Neural crest cell (in vitro differentiated cells): ENCODE data around the gene MEF2C. TPM values are rescaled to one million over a fixed set of nuclear protein-coding genes. Genes with fewer than 3 reads are reported as not detected.

Experiments used
- DNase-seq: peaks from one replicate; pipeline ENCODE4 v3.0.0; 2021; ENCODE audit warnings: low read depth, mixed read lengths, low spot score
- H3K27ac Mint-ChIP-seq: one replicate; pipeline ENCODE4 v1.8.0; 2021; ENCODE audit warnings: mild to moderate bottlenecking, mixed read lengths; ENCODE audit not compliant: unreplicated experiment
- H3K27me3 Mint-ChIP-seq: 2 replicates; pipeline ENCODE4 v1.8.0; 2021; ENCODE audit warnings: low read depth, mild to moderate bottlenecking, mixed read lengths
- H3K36me3 Mint-ChIP-seq: 2 replicates; pipeline ENCODE4 v1.8.0; 2021; ENCODE audit warnings: low read depth, mild to moderate bottlenecking, mixed read lengths
- H3K4me1 Mint-ChIP-seq: 2 replicates; pipeline ENCODE4 v1.8.0; 2021; ENCODE audit warnings: mixed read lengths
- H3K4me3 Mint-ChIP-seq: one replicate; pipeline ENCODE4 v1.8.0; 2021; ENCODE audit warnings: mild to moderate bottlenecking, mixed read lengths
- H3K9me3 Mint-ChIP-seq: 2 replicates; pipeline ENCODE4 v1.8.0; 2021; ENCODE audit warnings: mixed read lengths
- total RNA-seq: library from RNA; stranded (reverse); gene quantifications from 2 replicates; pipeline ENCODE4 v1.2.1, GENCODE V29; 2021
- TF ChIP-seq, protein P1 (sequence below): fragments of 200-600 bp; sonication (generic); conservative IDR thresholded peaks from 2 replicates; pipeline ENCODE4 v1.5.0; 2021; ENCODE audit warnings: antibody characterized with exemption, mild to moderate bottlenecking

Gene MEF2C
- total RNA-seq, 1 donor from 2014 or later, result 46.0 TPM

DNA sequence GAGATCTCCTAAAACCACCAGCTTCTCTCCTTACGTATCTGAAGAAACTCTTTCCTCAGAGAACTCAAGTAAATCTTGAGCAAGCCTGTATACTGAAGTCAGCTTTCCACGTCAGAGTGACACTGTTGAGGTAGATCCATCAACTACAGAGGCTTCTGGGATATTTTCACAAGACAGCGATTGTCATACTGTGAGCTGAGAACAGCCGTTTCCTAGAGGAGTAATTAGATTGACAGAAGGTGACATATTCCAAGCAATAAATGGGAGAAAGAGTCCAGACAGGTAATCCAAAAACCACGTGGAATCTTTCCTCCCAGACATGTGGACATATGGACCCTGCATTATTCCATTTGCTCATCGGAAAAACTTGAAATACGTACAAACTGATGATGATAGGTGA is 117.2 kb downstream of the MEF2C start:
- H3K36me3 Mint-ChIP-seq, result peaks cover 4% of the 10 kb centered on the region
- no peak overlapping the region for H3K27ac Mint-ChIP-seq
- H3K4me1 Mint-ChIP-seq, result no peaks in the 10 kb centered on the region
- no peak for DNase-seq
- TF ChIP-seq, protein P1, sequence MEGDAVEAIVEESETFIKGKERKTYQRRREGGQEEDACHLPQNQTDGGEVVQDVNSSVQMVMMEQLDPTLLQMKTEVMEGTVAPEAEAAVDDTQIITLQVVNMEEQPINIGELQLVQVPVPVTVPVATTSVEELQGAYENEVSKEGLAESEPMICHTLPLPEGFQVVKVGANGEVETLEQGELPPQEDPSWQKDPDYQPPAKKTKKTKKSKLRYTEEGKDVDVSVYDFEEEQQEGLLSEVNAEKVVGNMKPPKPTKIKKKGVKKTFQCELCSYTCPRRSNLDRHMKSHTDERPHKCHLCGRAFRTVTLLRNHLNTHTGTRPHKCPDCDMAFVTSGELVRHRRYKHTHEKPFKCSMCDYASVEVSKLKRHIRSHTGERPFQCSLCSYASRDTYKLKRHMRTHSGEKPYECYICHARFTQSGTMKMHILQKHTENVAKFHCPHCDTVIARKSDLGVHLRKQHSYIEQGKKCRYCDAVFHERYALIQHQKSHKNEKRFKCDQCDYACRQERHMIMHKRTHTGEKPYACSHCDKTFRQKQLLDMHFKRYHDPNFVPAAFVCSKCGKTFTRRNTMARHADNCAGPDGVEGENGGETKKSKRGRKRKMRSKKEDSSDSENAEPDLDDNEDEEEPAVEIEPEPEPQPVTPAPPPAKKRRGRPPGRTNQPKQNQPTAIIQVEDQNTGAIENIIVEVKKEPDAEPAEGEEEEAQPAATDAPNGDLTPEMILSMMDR, result no peak
- peaks cover 3% of the 10 kb centered on the region for H3K9me3 Mint-ChIP-seq
- H3K4me3 Mint-ChIP-seq, result no peak overlapping the region
- no peaks in the 10 kb centered on the region for H3K27me3 Mint-ChIP-seq

DNA sequence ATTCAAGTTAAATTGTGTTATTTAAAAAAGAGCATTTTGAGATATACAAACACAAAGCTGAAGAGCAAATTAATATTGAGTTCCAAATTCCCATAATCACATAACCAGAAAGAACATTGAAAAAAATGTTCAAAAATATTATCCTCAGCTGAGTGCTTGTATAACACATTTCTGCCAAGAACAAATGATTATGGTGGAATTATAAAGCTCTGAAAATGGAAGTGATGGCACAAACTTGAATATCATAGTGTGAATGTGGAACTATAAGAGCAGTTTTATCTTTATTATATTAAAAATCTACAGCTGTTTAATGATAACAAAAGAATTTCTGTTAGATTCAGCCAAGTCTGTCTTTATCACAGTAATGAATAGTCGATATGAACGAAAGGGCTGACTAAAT is 117.8 kb downstream of the MEF2C start:
- Mint-ChIP-seq H3K36me3 (no peaks in the 10 kb centered on the region), H3K27me3 (no peaks in the 10 kb centered on the region), H3K4me1 (no peaks in the 10 kb centered on the region), H3K4me3 (no peak overlapping the region), H3K9me3 (no peaks in the 10 kb centered on the region), H3K27ac (no peak overlapping the region)
- no peak for DNase-seq
- TF ChIP-seq, protein P1, result no peak

DNA sequence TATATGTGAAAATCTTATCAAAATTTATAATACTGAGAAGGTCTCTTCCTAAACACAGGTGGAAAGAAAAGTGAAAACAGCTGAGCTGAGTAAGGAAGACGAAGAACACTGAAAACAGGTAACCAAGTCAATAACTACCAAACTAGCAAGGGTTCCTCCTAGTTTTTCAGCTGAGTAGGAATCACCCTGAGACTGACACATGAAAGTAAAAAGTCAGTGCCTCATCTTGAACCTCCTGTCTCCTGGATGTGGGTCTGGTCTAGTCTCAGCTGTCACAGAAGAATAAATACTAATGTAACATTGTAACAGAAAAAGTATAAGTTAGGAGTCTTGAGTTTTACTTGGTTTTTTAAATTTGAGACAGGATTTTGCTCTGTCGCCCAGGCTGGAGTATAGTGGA is 121.0 kb downstream of the MEF2C start:
- DNase-seq, result no peak
- no peaks in the 10 kb centered on the region for H3K27me3 Mint-ChIP-seq
- no peak overlapping the region for H3K27ac Mint-ChIP-seq
- no peaks in the 10 kb centered on the region for H3K9me3 Mint-ChIP-seq
- TF ChIP-seq, protein P1, result no peak
- no peak overlapping the region for H3K4me3 Mint-ChIP-seq
- H3K4me1 Mint-ChIP-seq, result no peaks in the 10 kb centered on the region
- no peaks in the 10 kb centered on the region for H3K36me3 Mint-ChIP-seq

DNA sequence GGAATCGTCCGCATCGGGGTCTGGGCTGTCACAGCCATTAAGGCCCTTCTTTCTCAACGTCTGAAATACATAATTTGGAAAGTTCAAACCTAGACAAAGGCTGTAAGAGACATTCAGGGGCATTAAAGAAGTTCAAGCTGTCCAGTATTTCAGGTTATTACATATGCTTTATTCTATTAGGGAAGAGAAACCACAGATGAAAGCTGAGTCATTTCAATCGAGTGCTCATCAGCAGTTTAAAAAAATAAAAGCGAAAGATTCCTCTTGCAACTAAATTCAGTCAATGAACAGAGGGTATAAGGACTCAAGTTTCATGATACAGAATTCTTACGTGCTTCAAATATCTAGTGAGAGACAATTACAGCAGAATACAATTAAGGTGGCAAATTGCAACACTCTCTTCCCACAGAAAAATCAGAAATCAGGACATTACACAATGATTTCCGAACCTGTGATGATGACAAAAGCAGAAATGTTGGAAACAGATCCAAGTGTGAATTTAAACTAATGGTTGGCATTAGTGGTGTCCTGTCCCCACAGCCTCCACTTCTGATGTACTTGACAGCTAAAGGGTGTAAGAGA is 121.6 kb downstream of the MEF2C start:
- H3K27ac Mint-ChIP-seq, result peak overlapping the region; percentile 7
- H3K4me1 Mint-ChIP-seq, result no peaks in the 10 kb centered on the region
- H3K27me3 Mint-ChIP-seq, result no peaks in the 10 kb centered on the region
- no peaks in the 10 kb centered on the region for H3K36me3 Mint-ChIP-seq
- H3K9me3 Mint-ChIP-seq, result no peaks in the 10 kb centered on the region
- TF ChIP-seq, protein P1, result no peak
- H3K4me3 Mint-ChIP-seq, result no peak overlapping the region
- DNase-seq, result no peak

DNA sequence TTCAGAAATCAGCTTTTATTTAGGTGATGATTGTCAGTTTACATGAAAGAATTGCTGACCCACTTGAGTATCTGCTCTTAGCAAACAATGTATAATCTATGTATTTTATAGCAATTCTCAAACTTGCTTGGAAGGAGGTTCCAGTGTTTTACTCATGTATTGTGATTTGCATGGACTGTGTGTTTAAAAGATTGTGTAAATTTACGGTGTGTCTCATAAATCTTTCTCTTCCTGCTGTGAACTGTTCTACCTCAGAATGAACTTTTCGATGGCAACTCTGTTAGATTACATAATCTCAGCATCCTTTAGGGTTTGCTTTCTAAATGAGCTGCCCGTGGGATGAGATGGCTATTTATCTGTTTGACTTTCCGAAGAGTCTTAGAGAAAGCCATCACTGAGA is 122.5 kb downstream of the MEF2C start:
- Mint-ChIP-seq H3K27me3 (no peaks in the 10 kb centered on the region), H3K36me3 (no peaks in the 10 kb centered on the region), H3K4me3 (no peak overlapping the region), H3K27ac (no peak overlapping the region), H3K4me1 (no peaks in the 10 kb centered on the region), H3K9me3 (no peaks in the 10 kb centered on the region)
- TF ChIP-seq, protein P1, result no peak
- no peak for DNase-seq
